Neuronal stem cell (in vitro differentiated cells): Measurements from ENCODE around the gene VPS54.

ENCODE experiments used
- DNase-seq: peaks from one replicate; pipeline ENCODE4 v3.0.0-alpha.2; 2013; ENCODE audit warnings: low spot score
- H2AFZ ChIP-seq: one replicate; pipeline ENCODE4 v1.6.1; 2013; ENCODE audit warnings: mild to moderate bottlenecking, low read length, inconsistent platforms
- H2AK5ac ChIP-seq: 2 replicates; pipeline ENCODE4 v1.6.1; 2013; ENCODE audit warnings: low read depth, mild to moderate bottlenecking, inconsistent platforms, low read length, moderate library complexity, mixed read lengths
- H2BK120ac ChIP-seq: 2 replicates; pipeline ENCODE4 v1.6.1; 2013; ENCODE audit warnings: low read depth, mild to moderate bottlenecking, inconsistent platforms, low read length, moderate library complexity, mixed read lengths
- H2BK12ac ChIP-seq: one replicate; pipeline ENCODE4 v1.6.1; 2013; ENCODE audit warnings: low read length, inconsistent platforms
- H2BK15ac ChIP-seq: 2 replicates; pipeline ENCODE4 v1.6.1; 2013; ENCODE audit warnings: mild to moderate bottlenecking, low read length, inconsistent platforms, mixed read lengths
- H2BK5ac ChIP-seq: one replicate; pipeline ENCODE4 v1.6.1; 2013; ENCODE audit warnings: inconsistent platforms, mild to moderate bottlenecking, low read length, moderate library complexity
- H3K14ac ChIP-seq: one replicate; pipeline ENCODE4 v1.6.1; 2013; ENCODE audit warnings: low read length, inconsistent platforms
- H3K18ac ChIP-seq: 2 replicates; pipeline ENCODE4 v1.6.1; 2013; ENCODE audit warnings: low read length, inconsistent platforms
- H3K23ac ChIP-seq: 2 replicates; pipeline ENCODE4 v1.6.1; 2013; ENCODE audit warnings: low read depth, mild to moderate bottlenecking, mixed read lengths, low read length, inconsistent platforms; ENCODE audit not compliant: poor library complexity
- H3K27ac ChIP-seq: replicated peaks from 3 replicates; pipeline ENCODE4 v1.5.1; 2013; ENCODE audit warnings: low read length, inconsistent platforms
- H3K27me3 ChIP-seq, 3 experiments: 2 replicates each; pipeline ENCODE4 v1.6.1; 2013; ENCODE audit warnings: low read length in 3 of 3, mild to moderate bottlenecking in 2 of 3, inconsistent platforms in 1 of 3, low read depth in 1 of 3, mixed read lengths in 1 of 3, moderate library complexity in 1 of 3; ENCODE audit not compliant: control insufficient read depth in 3 of 3, insufficient read depth in 3 of 3
- H3K36me3 ChIP-seq, 2 donors: replicated peaks in 1 of 2; 2 replicates each; pipeline ENCODE4 v1.6.1; 2013; ENCODE audit warnings: low read length in 2 of 2; ENCODE audit not compliant: control insufficient read depth in 2 of 2, insufficient read depth in 2 of 2
- H3K4ac ChIP-seq: 2 replicates; pipeline ENCODE4 v1.6.1; 2013; ENCODE audit warnings: inconsistent platforms, mild to moderate bottlenecking, low read length, moderate library complexity
- H3K4me1 ChIP-seq, 2 donors: 1 replicate in 1 of 2; 2 replicates in 1 of 2; pipeline ENCODE4 v1.6.1; 2013; ENCODE audit warnings: low read length in 2 of 2, low read depth in 1 of 2; ENCODE audit not compliant: control insufficient read depth in 2 of 2, insufficient read depth in 1 of 2
- H3K4me2 ChIP-seq: one replicate; pipeline ENCODE4 v1.6.1; 2013; ENCODE audit warnings: mild to moderate bottlenecking, low read length, inconsistent platforms; ENCODE audit not compliant: insufficient read depth, poor library complexity, severe bottlenecking
- H3K4me3 ChIP-seq, 2 donors: 2 replicates each; pipeline ENCODE4 v1.5.1; 2013; ENCODE audit warnings: low read length in 2 of 2, mild to moderate bottlenecking in 2 of 2, inconsistent platforms in 1 of 2, moderate library complexity in 1 of 2
- H3K79me1 ChIP-seq: one replicate; pipeline ENCODE4 v1.6.1; 2013; ENCODE audit warnings: low read depth, mild to moderate bottlenecking, inconsistent platforms, low read length, moderate library complexity
- H3K9ac ChIP-seq: one replicate; pipeline ENCODE4 v1.6.1; 2013; ENCODE audit warnings: mild to moderate bottlenecking, low read depth, low read length, inconsistent platforms; ENCODE audit not compliant: poor library complexity
- H3K9me3 ChIP-seq, 2 donors: replicated peaks in 1 of 2; 2 replicates each; pipeline versions ENCODE3 to v1.6.1; 2013; ENCODE audit warnings: low read length in 2 of 2, mild to moderate bottlenecking in 2 of 2, inconsistent platforms in 1 of 2, low read depth in 1 of 2, mixed read lengths in 1 of 2, moderate library complexity in 1 of 2; ENCODE audit not compliant: control insufficient read depth in 2 of 2, insufficient read depth in 1 of 2
- H4K8ac ChIP-seq: one replicate; pipeline ENCODE4 v1.6.1; 2013; ENCODE audit warnings: low read depth, mild to moderate bottlenecking, inconsistent platforms, low read length, moderate library complexity
- H4K91ac ChIP-seq: one replicate; pipeline ENCODE4 v1.6.1; 2013; ENCODE audit warnings: low read length, low read depth, mild to moderate bottlenecking, inconsistent platforms; ENCODE audit not compliant: poor library complexity
- WGBS, 2 donors: extraction: QIAGEN DNeasy Blood & Tissue Kit; methylation state at CpG; one replicate each; pipeline ENCODE4 v1.1.7; 2013; ENCODE audit warnings: missing lambda C conversion rate in 2 of 2, mixed read lengths in 1 of 2; ENCODE audit not compliant: insufficient read length in 2 of 2, insufficient replicate concordance in 1 of 2; ENCODE audit errors: extremely low coverage in 2 of 2; 5-methylcytosine and 5-hydroxymethylcytosine counted together

Gene VPS54

GRCh38 chr2:64063924-64064331, 44.7 kb upstream of the VPS54 start:
- Histone ChIP-seq H2AK5ac (no peak overlapping the region), H3K18ac (no peak overlapping the region), H2AFZ (peak overlapping the region; percentile 82), H3K4me3 (no peak overlapping the region), H3K27ac (no peak overlapping the region), H3K14ac (no peak overlapping the region), H3K9me3 (no peaks in the 10 kb centered on the region), H3K9ac (no peak overlapping the region), H3K36me3 (no peaks in the 10 kb centered on the region), H3K4ac (no peak overlapping the region), H2BK12ac (no peak overlapping the region), H2BK120ac (no peak overlapping the region), H3K79me1 (no peaks in the 10 kb centered on the region), H3K27me3 (no peaks in the 10 kb centered on the region), H3K23ac (no peak overlapping the region), H3K4me1 (peaks cover 7 to 14% of the 10 kb centered on the region in 2 donors), H4K91ac (no peak overlapping the region), H3K4me2 (no peak overlapping the region), H2BK15ac (no peak overlapping the region), H2BK5ac (no peak overlapping the region), H4K8ac (no peak overlapping the region)
- WGBS, 2 donors: no CpG with 5 or more reads among the region's 4 CpGs
- DNase-seq: no peak

DNA sequence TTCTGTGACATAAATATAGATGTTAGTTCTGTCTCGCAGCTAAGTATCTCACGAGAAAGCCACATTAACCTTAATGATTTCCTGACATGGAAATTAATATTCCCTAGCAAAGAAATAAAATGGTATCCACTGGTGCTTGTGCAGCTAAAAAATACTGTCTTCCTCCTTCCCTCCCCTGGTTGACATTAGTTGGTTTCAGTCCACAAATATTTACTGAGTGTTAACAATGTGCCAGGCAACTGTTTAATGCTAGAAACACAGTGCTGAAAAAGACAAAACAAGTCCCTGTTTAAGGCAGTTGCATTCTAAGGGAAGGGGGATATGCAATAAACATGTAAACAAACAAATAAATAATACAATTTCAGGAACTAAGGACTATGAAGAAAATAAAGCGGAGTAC, 44.2 kb upstream of the VPS54 start:
- H3K9ac ChIP-seq: no peak overlapping the region
- H3K4ac ChIP-seq: no peak overlapping the region
- H2BK12ac ChIP-seq: no peak overlapping the region
- no peaks in the 10 kb centered on the region for H3K79me1 ChIP-seq
- H3K27ac ChIP-seq: no peak overlapping the region
- DNase-seq: no peak
- no peaks in the 10 kb centered on the region for H3K27me3 ChIP-seq
- H3K23ac ChIP-seq: no peak overlapping the region
- peak overlapping the region; percentile 82 for H2AFZ ChIP-seq
- no peak overlapping the region for H4K8ac ChIP-seq
- peaks cover 7 to 14% of the 10 kb centered on the region in 2 donors for H3K4me1 ChIP-seq
- H2BK5ac ChIP-seq: no peak overlapping the region
- no peaks in the 10 kb centered on the region for H3K9me3 ChIP-seq
- no peak overlapping the region for H3K14ac ChIP-seq
- no peaks in the 10 kb centered on the region for H3K36me3 ChIP-seq
- H3K4me3 ChIP-seq: no peak overlapping the region
- no peak overlapping the region for H4K91ac ChIP-seq
- H3K4me2 ChIP-seq: no peak overlapping the region
- WGBS, 2 donors: no CpG with 5 or more reads among the region's 3 CpGs
- no peak overlapping the region for H2BK15ac ChIP-seq
- no peak overlapping the region for H2AK5ac ChIP-seq
- no peak overlapping the region for H2BK120ac ChIP-seq
- no peak overlapping the region for H3K18ac ChIP-seq

DNA sequence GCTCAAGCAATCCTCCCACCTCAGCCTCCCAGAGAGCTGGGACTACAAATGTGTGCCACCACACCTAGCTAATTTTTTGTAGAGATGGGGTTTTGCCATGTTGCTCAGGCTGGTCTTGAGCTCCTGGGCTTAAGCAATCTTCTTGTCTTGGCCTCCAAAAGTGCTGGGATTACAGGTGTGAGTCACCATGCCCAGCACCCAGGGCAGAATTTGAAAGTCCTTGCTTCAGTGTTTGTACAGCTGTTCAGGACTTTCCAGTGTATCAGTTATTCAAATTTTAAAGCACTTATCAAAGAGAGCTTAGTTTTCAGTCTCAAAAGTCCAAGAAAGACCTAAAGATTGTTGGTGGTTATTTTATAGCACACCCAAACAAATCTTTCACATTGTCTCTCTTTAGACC, 43.6 kb upstream of the VPS54 start:
- H3K14ac ChIP-seq: no peak overlapping the region
- H4K91ac ChIP-seq: no peak overlapping the region
- H3K27me3 ChIP-seq: no peaks in the 10 kb centered on the region
- no peaks in the 10 kb centered on the region for H3K36me3 ChIP-seq
- no peak overlapping the region for H2BK5ac ChIP-seq
- H2BK120ac ChIP-seq: no peak overlapping the region
- H3K79me1 ChIP-seq: no peaks in the 10 kb centered on the region
- no peak overlapping the region for H3K9ac ChIP-seq
- no peak overlapping the region for H3K4me3 ChIP-seq
- peak overlapping the region; percentile 82 for H2AFZ ChIP-seq
- H4K8ac ChIP-seq: no peak overlapping the region
- no peaks in the 10 kb centered on the region for H3K9me3 ChIP-seq
- no peak overlapping the region for H3K4ac ChIP-seq
- H3K4me2 ChIP-seq: no peak overlapping the region
- H2BK12ac ChIP-seq: no peak overlapping the region
- H2AK5ac ChIP-seq: no peak overlapping the region
- no peak overlapping the region for H3K18ac ChIP-seq
- DNase-seq: no peak
- H3K23ac ChIP-seq: no peak overlapping the region
- H3K27ac ChIP-seq: no peak overlapping the region
- peaks cover 7 to 14% of the 10 kb centered on the region in 2 donors for H3K4me1 ChIP-seq
- H2BK15ac ChIP-seq: no peak overlapping the region

DNA sequence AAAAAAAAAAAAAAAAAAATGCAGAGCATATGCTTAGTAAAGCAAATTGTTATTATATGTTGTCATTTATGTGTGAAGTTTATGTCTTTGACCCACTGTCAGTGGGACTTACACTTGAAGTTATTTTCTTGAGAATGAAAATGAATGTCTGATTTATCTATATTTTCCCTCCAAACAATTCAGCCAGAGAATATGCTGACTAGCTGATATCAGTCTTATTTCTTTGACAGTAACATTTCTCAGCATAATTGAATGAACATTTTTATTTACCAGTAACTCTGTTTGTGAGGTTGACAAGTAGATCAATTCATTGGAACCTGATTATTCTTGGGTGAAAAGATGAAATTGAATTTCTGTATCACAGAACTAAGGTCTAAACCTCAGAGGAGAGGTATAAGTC, 40.0 kb upstream of the VPS54 start:
- Histone ChIP-seq H3K79me1 (no peaks in the 10 kb centered on the region), H3K36me3 (no peaks in the 10 kb centered on the region), H4K8ac (no peak overlapping the region), H3K4me3 (no peak overlapping the region), H2BK120ac (no peak overlapping the region), H3K9ac (no peak overlapping the region), H2AK5ac (no peak overlapping the region), H2BK5ac (no peak overlapping the region), H3K27me3 (no peaks in the 10 kb centered on the region), H3K27ac (no peak overlapping the region), H3K4me2 (no peak overlapping the region), H3K4me1 (peaks cover 5 to 6% of the 10 kb centered on the region in 2 donors), H4K91ac (no peak overlapping the region), H3K14ac (no peak overlapping the region), H3K23ac (no peak overlapping the region), H3K9me3 (no peaks in the 10 kb centered on the region), H2BK12ac (no peak overlapping the region), H3K18ac (no peak overlapping the region), H2AFZ (no peak overlapping the region), H3K4ac (no peak overlapping the region), H2BK15ac (no peak overlapping the region)
- DNase-seq: no peak
